Testis (tissue), 2 donors: ENCODE data around the gene CALHM3.

Experiments
- CTCF ChIP-seq, 3 experiments: fragments of 450-650 bp in 2 of 3; fragments of 200-600 bp in 1 of 3; sonication (generic) in 1 of 3; IDR thresholded peaks; one replicate each; pipeline ENCODE4 v1.5.1; 2016 to 2019; ENCODE audit warnings: antibody characterized with exemption in 3 of 3, mild to moderate bottlenecking in 2 of 3, moderate library complexity in 1 of 3
- POLR2A ChIP-seq: fragments of 450-650 bp; IDR thresholded peaks from one replicate; pipeline ENCODE4 v1.6.1; 2017; ENCODE audit warnings: antibody characterized with exemption, mild to moderate bottlenecking, moderate library complexity

GRCh38 chr10:103495321-103495720, 16.3 kb upstream of the CALHM3 start:
- TF ChIP-seq CTCF (IDR thresholded peaks at IDR 0.05): no peak
- TF ChIP-seq POLR2A: no peak
